HG02623 (cell line): ENCODE data around the gene TAF5L.
"Not testable (repeated sequence)": the region's sequence is repeated elsewhere in the genome, so short reads cannot be mapped to it uniquely, and the experiment has no call there.

ENCODE experiments used
- ATAC-seq: cut with Tn5 transposase; IDR thresholded peaks from one replicate; pipeline ENCODE4 v1.9.1; 2021; ENCODE audit warnings: moderate library complexity; ENCODE audit not compliant: unreplicated experiment

Gene TAF5L

DNA sequence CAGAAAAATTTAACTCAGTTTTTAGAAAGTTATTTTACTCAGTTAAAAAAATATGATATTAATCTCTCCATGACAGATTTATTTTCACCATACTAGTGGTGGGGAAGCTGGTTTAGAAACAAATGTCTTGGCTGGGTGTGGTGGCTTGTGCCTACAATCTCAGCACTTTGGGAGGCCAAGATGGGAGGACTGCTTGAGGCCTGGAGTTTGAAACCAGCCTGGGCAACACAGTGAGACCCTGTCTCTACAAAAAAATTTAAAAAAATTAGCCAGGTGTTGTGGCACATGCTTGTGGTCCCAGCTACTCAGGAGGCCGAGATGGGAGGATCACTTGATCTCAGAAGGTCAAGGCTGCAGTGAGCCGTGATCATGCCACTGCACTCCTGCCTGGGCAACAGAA is 17.3 kb downstream of the TAF5L start:
- no peak for ATAC-seq

DNA sequence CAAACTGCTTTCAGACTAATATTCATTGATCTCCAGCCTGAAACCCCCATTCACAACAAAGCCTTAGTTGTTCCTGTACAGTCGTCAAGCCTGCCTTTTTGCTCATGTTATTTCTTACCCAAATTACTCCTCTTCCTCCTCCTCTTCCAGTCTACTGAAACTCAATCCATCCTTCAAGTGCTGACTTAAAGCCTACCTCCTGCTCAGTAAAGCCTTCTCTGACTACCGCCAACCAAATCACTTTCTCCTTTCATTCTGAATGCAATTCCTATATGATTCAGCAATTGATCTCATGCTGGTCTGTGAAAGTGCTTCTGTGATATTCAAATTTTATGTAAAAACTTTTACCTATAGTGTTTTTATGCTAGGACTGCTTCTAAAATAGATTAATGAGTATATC is 18.6 kb downstream of the TAF5L start:
- no peak for ATAC-seq

DNA sequence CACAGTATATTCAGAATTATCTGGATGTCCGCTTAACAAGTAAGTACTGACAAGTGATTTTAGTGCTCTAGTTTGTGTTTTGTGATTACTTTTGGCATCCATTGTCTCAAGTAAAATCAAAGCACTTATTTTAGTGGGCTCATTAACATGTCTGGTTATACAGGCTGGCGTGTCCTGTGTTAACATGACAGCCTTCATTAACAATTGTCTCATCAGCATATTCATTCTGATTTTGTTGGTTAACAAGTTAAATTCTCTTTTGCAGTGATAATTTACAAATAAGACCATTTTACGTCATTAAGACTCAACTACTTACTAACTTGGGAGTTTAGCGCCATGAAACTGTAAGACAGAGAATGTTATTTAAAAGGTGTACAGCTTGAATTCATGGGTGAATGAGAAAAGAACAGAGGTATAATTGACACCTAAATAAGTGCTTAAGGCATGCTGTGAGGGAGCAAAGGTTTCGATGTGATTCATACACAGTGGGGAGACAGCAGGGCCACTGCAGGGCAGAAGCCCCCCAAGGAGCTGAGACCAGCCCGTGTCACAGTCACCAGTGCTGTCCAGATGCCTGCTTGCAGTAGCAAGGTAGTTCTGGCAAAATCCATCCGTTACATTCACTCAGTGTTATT is 22.4 kb downstream of the TAF5L start:
- ATAC-seq, result no peak

DNA sequence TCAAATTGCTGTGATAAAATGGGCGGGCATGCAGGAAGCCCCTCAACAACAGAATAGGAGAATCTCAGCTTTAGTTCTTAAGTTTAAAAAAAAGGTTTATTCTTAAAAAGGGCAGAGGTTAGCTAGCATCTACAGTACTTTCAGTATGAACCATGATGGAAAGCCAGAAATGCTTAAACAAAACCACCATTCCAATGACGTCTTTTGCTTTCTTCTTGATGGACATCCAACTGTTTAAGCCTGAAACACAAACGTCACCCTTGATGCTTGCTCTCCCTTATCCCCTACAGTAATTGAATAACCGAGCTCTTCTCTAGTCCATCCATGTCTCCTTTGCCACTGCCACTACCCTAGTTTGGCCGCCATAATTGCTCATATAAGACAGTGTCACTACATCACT is 25.7 kb downstream of the TAF5L start:
- ATAC-seq, result no peak

DNA sequence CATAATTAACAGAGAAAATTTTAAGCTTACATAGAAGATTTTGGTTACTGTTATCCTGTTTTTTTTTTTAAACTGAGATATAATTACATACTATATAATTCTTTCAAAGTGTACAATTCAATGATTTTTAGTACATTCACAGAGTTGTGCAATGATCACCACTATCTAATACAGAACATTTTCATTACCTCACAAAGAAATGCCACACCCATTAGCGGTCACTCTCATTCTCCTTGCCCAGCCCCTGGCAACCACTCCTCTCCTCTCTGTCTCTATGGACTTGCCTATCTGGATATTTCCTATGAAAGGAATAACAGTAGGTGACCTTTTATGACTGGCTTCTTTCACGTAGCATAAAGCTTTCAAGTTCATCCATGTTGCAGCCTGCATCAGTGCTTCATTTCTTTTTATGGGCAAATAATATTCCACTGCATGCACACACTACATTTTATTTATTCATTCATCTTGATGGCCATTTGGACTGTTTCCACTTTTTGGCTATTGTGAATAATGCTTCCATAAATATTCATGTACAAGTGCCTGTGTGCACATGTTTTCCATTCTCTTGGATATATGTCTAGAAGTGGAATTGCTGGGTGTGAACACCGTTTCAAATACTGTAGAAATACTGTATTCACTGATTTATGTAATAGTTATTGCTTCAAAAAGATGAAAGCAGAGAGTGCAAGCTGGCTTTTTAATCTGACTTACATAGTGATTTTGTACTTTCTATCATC is 26.5 kb downstream of the TAF5L start:
- no peak for ATAC-seq

DNA sequence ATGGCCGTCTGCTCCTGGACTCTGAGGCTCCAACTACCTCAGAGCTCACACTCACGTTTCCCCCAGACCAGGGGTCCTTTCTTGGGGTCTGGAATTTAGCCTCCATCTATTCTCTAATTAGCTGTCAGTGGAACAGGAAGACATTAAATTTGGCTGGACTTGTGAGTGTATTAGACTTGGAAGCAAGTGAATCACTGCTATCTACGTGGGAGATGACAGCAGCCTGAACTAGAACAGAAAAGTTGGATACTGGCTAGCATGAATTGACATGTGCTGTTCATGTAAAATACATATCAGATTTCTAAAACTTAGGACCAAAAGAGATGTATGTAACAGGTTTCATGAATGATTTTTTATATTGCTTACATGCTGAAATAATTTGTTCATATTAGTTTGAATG is 28.0 kb downstream of the TAF5L start:
- no peak for ATAC-seq

DNA sequence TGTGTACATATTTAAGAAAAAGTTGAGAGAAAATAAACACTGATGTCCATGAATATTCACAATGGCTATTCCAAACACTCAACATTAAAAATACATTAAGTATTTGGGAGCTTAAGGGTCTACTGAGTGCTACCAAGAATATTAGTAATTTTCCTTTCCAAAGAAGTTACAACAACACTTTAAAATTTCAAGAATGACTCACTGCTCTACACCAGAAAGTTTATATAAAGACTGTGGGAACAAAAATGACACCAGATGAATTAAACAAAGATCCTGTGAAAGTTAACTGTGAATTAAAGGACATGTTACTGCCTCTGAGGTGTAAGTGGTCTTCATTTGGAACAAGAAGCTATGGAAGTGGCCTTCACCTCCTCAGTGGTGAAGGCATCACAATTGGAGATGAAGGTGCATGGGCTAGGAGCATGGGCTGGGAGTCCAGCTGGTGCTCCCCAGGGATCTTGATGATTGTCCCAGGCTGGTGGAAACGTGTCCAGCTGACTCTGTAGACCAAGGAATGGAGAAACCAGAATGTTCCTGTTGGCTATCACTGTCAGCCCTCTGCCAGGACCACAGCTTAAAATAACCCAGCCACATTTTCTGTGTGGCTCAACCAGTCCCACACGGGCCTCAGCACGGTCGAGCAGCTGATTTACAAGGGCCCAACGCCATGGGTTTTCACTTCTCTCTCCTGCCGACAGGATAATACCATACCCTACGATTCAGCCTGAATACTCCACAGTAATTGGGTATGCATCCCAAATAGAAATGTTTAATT is 28.8 kb downstream of the TAF5L start:
- ATAC-seq, result no peak

DNA sequence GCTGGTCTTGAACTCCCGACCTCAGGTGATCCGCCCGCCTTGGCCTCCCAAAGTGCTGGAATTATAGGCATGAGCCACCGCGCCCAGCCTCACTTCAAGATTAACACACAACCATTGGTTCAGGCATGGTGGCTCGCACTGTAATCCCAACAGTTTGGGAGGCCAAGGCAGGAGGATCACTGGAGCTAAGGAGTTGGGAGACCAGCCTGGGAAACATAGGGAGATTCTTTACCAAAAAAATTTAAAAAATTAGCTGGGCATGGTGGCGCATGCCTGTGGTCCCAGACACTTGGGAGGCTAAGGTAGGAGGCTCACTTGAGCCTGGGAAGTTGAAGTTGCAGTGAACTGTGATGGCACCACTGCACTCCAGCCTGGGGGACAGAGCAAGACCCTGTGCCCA is 30.0 kb downstream of the TAF5L start:
- ATAC-seq, result not testable (repeated sequence)

DNA sequence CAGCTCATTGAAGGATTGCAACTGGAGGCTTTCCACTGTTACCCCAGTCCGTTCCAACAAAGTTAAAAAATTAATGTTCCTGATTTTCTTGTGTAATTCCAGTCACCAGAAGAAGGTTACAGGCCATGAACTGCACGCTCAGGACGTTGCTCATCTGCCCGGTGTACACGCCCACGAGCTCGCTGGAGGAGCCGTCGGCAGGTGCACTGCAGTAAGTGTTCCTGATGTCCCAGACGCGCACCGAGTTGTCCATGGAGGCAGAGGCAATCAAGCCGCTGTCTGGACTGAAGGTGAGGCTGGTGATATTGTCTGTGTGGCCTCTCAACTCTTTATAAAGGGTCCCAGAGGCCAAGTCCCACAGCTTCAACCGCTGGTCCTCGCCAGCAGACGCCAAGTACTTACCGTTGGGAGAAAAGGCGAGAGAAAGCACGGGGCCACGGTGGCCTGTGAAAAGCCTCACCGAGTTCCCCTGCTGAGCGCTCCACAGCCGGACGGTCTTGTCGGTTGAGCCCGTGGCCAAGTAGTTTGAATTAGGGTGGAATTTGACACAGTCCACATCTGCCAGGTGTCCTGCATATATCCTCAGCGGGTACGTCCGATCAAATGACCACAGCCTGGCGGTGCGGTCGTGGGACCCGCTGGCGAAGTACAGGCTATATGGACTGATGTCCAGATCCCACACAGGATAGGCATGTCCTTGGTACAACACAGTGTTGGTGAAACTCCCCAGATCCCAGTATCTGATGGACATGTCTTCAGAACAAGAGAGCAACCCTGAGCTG is 31.5 kb downstream of the TAF5L start:
- ATAC-seq, result no peak

DNA sequence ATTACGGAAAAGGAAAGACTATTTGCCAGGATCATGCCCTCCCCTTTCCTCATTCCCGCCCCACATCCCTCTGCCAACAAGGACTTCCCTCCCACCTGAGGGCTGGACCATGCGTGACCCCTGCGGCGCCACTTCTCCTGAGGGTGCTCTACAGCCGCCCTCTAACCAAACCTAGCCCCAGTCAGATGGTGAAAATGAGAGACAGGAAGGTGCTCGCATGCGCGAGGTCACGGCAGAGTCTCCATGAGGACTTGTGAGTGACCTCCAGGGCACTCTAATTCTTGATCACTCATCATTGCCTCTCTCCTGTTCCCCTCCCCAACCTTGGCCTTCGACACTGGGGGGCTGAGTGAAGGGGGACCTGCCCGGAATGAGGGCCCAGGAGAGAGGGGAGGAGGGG is 32.1 kb downstream of the TAF5L start:
- ATAC-seq, result no peak

DNA sequence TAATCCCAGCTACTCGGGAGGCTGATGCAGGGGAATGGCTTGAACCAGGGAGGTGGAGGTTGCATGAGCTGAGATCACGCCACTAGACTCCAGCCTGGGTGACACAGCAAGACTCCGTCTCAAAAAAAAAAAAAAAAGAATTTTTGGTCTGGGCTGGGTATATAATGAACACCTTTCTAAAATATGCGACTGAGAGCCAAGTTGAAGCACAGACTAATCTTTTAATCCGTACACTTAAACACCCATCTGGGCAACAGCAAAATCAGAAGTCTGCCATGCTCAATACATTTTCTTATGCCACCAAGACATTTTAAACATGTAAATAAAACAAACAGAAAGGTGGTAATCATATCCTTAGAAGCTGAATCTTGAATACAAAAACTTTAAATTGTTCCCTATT is 35.8 kb downstream of the TAF5L start:
- ATAC-seq, result no peak

DNA sequence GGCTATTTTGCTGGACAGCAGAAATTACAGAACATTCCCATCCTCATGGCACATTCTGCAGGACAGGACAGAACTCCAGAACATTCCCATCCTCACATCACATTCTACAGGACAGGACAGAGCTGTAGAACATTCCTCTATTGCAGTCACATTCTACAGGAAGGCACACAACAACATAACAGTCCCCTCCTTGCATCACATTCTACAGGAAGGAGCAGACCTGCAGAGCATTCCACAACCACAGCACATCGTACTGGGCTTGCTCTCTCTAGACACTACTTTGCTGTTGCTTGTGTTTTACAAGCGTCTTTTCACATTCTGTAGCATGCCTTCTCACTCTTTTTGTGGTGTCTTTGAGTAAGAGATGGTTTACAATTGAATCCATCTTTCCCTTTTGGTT is 40.6 kb downstream of the TAF5L start:
- ATAC-seq, result no peak

DNA sequence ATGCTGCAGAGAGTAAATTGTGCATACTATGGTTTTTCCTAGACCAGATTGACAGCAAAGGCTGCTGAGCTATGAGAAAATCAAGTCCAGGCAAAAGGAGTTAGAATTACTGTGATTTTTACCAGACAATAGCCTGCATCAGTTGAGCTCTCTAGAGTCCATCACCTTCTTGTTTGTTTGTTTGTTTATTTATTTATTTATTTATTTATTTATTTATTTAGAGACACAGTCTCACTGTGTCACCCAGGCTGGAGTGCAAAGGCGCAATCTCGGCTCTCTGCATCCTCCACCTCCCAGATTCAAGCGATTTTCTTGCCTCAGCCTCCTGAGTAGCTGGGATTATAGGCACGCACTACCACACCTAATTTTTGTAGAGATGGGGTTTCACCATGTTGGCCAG is 43.2 kb downstream of the TAF5L start:
- no peak for ATAC-seq

DNA sequence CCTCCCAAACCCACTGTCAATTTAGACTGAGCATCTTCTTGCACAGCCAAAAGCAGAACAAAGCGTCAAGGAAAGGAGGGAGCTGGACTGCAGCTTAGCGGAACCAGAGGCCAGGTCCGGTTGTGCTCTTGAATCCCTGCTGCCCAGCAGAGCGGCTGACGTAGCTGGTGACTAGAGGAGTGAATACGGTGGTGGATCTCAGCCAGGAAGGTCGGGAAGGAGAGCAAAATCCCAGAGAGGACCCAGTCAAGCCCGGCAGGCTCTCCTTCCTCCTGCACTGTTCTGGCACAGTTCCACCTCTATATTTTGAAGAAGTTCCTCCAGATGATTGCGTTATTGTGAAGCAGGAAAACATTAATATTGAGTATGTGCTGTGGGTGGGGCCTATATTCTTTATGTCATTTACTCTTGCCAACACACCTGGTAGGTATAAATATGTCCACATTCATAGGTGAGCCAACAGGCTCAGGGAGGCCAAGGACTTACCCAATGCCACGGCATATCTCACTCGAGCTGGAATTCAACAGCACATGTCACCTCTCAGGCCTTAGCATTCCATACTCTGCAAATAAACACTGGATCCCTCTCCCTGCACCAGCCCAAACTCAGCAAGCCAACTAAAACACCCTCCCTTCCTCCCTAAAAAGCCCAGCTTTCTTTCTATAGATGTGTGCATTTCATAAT is 43.8 kb downstream of the TAF5L start:
- ATAC-seq, result no peak

DNA sequence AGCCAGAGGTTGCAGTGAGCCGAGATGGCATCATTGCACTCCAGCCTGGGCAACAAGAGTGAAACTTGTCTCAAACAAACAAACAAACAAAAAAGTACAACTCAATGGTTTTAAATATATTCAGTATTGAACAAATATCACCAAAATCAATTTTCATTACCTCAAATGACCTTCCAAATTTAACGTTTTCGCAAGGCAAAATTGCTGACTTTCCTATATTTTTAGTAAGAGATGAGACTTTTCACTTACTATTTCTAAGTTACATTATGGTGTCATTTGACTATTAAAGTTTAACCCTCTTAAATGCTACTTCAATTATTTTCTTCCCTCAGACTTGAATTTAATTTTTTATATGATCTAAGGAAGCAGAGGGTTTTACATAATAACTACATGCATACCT is 44.4 kb downstream of the TAF5L start:
- ATAC-seq, result no peak

DNA sequence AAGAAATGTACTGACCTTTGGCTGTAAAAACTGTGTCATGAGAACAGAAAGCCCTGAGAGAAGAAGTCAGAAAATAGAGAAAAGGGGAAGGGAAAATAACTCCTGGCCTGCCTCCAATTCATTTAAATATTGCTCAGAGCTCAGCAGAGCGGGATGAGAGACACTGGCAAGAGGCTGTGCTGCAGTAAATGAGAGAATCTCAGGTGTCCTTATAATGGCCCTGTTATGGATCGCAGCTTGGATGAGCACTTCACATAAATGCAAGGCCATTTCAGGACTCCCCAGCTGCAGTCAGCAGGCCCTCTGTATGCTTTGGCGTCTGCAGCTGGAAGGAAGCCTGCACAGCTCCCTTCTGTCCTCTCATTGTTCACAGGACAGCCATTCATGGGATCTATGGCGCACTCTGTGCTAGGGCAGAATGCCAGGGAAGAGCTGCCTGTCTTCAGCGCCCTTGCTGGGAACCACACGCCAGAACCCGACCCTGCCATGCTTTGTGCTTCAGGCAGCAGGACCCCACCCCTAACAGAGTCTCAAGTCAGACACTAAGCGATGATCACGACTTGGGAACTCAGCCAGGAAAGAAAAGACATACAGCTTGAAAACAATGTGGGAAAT is 46.8 kb downstream of the TAF5L start:
- peak; percentile 87 for ATAC-seq

DNA sequence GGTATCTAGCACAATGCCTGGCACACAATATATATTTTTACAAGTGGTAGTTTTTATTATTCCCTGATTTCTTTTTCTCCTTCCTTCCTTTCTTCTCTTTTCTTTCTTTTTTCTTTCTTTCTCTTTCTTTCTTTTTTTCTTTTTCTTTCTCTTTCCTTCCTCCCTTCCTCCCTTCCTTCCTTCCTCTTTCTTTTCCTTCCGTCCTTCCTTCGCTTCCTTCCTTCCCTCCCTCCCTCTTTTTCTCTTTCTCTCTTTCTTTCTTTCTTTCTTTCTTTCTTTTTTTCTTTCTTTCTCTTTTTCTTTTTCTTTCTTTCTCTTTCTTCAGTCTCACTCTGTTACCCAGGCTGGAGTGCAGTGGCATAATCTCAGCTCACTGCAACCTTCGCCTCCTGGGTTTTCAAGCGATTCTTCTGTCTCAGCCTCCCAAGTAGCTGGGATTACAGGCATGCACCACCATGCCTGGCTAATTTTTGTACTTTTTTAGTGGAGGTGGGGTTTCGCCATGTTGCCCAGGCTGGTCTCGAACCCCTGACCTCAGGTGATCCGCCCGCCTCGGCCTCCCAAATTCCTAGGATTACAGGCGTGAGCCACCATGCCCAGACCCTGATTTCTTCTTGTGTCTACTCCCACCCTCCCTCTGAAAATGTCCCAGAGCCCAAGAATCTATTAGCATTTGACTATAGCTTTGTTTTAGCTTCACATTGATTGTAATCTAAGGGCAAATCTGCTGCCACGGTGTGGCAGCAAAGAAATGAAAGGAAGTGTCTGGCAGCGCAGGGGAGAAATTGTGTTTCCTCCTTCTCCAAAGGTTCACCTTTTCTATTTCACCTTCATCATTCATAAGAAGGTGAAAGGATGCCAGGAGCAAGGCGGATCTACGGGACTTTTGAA is 47.5 kb downstream of the TAF5L start:
- ATAC-seq, result no peak

DNA sequence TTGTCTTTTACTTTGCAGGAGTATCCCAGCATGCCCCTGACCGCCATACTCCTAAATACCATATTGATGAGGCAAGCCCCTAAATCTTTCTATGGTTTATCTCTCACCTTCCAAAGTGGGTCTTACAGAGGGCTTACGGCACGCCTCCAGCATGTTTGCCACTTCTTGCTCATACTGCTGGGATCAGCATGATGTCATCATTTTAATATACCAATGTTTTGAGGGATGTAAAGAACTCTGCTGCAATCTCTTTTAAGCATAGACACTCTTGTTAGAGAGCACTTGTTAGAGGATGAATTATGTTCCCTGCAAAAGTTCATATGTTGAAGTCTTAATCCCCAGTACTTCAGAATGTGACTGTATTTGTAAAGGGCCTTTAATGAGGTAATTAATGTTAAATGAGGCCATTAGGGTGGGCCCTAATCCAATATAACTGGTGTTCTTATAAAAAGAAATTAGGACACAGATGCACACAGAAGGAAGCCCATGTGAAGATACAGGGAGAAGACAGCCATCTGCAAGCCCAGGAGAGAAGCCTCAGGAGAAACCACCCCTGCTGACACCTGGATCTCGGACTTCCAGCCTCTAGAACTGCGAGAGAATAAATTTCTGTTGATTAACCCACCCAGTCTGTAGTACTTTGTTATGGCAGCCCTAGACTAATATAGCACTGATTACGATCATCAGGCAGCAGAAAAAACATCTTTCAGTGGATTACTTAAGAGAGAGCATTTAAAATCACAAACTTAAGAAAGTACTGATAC is 51.1 kb downstream of the TAF5L start:
- ATAC-seq, result no peak

DNA sequence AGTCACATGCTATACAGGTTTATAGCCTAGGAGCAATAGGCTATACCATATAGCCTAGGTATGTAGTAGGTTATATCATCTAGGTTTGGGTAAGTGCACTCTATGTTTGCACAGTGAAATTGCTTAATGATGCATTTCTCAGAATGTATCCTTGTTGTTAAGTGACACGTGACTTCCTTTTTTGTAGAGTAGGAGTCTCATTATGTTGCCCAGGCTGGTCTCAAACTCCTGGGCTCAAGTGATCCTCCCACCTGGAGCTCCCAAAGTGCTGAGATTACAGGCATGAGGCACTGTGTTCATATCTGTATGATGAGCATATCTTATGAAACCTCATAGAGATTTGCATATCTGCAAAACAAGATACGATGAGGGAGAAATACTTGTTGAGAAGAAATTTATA is 53.6 kb downstream of the TAF5L start:
- ATAC-seq, result no peak
